Body of pancreas (tissue), 4 donors: ENCODE measurements around the gene LAMA2.

ENCODE experiments used
- POLR2A ChIP-seq, 3 donors: fragments of 450-650 bp; IDR thresholded peaks; one replicate each; pipeline ENCODE4 v1.6.1; 2016; ENCODE audit warnings: antibody characterized with exemption in 3 of 3, mild to moderate bottlenecking in 2 of 3
- TF ChIP-seq, protein P1 (sequence below), 7 experiments: fragments of 450-650 bp in 4 of 7; fragments of 200-600 bp in 3 of 7; sonication (generic) in 3 of 7; IDR thresholded peaks; one replicate each; pipeline ENCODE4 v1.5.1; 2016 to 2019; ENCODE audit warnings: antibody characterized with exemption in 7 of 7

GRCh38 chr6:129460221-129460620 lies 577.3 kb downstream of the LAMA2 start:
- TF ChIP-seq, protein P1, sequence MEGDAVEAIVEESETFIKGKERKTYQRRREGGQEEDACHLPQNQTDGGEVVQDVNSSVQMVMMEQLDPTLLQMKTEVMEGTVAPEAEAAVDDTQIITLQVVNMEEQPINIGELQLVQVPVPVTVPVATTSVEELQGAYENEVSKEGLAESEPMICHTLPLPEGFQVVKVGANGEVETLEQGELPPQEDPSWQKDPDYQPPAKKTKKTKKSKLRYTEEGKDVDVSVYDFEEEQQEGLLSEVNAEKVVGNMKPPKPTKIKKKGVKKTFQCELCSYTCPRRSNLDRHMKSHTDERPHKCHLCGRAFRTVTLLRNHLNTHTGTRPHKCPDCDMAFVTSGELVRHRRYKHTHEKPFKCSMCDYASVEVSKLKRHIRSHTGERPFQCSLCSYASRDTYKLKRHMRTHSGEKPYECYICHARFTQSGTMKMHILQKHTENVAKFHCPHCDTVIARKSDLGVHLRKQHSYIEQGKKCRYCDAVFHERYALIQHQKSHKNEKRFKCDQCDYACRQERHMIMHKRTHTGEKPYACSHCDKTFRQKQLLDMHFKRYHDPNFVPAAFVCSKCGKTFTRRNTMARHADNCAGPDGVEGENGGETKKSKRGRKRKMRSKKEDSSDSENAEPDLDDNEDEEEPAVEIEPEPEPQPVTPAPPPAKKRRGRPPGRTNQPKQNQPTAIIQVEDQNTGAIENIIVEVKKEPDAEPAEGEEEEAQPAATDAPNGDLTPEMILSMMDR (IDR thresholded peaks at IDR 0.05) = no peak
- TF ChIP-seq POLR2A (IDR thresholded peaks at IDR 0.05) = no peak
